Lower leg skin (tissue), 3 donors: ENCODE data around the gene PWWP2A.

Experiments
- CTCF ChIP-seq, 3 donors: fragments of 450-650 bp; IDR thresholded peaks; one replicate each; pipeline ENCODE4 v1.5.1; 2016; ENCODE audit warnings: antibody characterized with exemption in 3 of 3, mild to moderate bottlenecking in 3 of 3, moderate library complexity in 2 of 3
- POLR2A ChIP-seq, 2 donors: fragments of 450-650 bp; IDR thresholded peaks; one replicate each; pipeline ENCODE4 v1.6.1; 2016 to 2017; ENCODE audit warnings: antibody characterized with exemption in 2 of 2, mild to moderate bottlenecking in 1 of 2, moderate library complexity in 1 of 2

- TF ChIP-seq CTCF (IDR thresholded peaks at IDR 0.05) (no peak), POLR2A (IDR thresholded peaks at IDR 0.05) (no peak)
Measured at GRCh38 chr5:160079753-160080152, 39.5 kb downstream of the PWWP2A start.
